GM15510 (cell line): Measurements from ENCODE around the gene YIF1A.

Source experiments
- POLR2A ChIP-seq: IDR thresholded peaks from 3 replicates; pipeline ENCODE4 v1.6.1; 2011; ENCODE audit warnings: borderline replicate concordance; ENCODE audit not compliant: insufficient read length; ENCODE audit errors: extremely low read depth

The YIF1A gene

DNA sequence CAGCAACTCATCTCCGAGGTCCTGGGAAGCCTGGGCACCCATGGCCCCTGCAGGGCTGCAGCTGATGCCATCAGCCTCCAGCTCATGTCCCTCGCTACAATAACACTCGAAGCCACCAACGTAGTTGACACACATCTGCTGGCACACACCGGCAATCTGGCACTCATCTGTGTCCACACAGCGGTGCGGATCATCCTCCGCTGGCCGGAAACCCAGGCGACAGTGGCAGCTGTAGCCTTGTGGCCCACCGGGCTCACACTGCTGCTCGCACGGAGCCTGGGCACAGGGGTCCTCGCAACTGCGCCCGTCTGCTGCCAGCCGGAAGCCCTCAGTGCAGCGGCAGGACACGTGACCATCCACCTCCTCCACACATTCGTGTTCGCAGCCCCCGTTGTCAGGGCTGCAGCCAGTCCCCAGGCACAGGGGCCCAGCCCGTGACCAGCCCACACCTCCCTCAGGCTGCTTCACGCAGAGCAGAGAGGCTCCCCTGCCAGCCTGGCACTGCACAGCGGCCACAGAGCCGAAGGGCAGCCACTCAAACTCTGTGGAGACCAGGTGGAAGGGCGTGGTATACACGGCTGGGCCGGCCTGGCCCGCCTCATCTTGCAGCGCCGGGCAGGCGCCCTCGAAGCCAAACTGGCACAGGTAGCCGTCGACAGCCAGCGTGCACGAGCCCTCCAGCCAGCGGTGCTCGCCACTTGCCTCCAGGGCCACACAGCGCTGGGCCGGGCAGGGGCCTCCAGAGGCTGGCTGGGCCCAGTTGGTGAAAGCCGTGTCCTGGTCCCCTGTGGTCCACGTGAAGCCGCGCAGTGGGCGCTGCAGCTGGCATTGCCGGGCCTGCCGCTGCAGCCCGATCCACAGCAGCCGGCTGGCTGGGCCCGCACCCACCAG, 27.2 kb upstream of the YIF1A start:
- TF ChIP-seq POLR2A = no peak

DNA sequence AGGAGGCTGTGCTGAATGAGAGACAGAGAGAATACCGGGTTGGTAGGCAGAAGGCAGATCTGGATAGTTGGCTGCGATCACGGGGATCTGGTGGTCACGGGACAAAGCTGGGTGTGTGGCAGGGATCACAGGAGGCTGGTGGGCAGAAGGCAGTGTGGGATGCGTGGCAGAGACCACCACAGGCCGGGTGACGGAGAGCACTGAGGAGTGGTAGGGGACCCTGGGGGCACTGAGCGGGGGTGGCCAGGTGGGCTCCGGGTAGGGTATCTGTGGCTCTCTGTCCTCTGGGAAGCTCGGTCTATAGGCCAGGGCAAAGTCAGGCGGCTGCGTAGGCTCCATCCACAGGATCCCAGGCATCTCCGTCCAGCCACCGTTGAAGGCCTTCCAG, 26.5 kb upstream of the YIF1A start:
- no peak for TF ChIP-seq POLR2A

GRCh38 chr11:66314561-66315497, 25.9 kb upstream of the YIF1A start:
- no peak for TF ChIP-seq POLR2A

DNA sequence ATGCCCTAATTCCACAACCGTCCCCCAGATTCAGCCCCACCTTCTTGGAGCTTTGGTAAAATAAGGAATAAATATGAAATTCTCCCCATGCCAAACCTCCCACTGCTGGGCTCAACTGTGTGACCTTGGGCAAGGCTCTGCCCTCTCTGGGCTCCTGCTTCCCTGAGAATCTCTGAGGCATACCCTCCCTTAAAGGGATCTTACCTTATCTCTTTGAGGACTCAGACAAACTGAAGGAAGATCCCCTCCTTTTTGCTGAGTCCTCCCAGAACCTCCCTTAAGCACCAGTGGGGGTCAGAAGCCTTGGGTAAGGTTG, 25.2 kb upstream of the YIF1A start:
- TF ChIP-seq POLR2A = no peak

- no peak for TF ChIP-seq POLR2A
These were observed 24.6 kb upstream of the YIF1A start for GRCh38 chr11:66313321-66314185.

GRCh38 chr11:66312549-66313320, 23.8 kb upstream of the YIF1A start:
- TF ChIP-seq POLR2A = no peak

DNA sequence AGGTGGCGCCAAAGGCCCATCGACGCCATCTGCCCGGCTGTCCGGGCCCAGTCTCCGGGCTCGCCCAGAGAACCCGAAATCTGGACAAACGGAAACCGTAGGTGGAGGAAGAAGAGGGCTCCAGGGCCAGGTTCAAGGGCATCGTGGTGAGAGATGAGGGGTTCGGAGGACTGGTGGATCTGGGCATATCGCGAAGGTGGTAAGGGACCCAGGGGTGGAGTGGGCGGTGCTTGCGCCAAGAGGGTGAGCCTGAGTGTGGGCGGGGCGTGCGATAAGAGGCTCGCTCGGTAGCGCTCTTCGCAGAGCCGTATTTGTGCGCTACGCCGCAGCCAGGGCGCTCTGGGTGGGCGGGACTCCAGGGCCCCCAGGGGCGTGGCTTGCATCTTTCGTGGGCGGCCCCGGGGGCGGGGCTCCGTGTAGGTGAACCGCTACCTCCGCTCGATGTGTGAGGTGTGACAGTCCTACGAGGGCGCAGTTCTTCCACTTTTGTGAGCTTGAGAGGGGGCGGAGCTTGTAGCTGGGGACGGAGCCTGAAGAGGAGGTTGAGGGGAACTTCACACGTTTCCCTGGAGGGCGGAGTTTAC, 23.1 kb upstream of the YIF1A start:
- no peak for TF ChIP-seq POLR2A

DNA sequence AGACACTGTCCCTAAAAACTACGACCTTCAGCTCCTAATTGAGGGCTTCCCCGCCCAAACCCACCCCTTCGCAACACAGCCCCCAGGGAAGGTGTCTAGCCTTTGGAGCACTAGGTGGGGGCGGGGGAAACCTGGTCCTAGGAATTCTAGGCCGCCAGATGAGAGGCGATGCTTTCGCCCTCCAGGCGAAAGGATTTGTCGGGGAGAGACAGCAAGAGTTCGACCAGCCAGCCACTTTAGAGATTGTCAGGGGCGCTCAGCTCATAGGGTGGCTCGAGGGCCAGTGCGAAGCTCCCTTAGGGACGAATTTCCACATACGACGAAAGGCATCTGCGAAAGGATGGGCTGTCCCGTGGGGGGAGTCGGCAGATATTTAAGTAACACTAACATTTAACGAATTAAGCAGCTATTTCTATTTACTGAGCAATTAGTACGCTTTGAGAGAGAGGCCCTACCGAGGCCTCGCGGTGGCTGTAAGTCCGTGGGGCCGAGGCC, 22.6 kb upstream of the YIF1A start:
- no peak for TF ChIP-seq POLR2A

DNA sequence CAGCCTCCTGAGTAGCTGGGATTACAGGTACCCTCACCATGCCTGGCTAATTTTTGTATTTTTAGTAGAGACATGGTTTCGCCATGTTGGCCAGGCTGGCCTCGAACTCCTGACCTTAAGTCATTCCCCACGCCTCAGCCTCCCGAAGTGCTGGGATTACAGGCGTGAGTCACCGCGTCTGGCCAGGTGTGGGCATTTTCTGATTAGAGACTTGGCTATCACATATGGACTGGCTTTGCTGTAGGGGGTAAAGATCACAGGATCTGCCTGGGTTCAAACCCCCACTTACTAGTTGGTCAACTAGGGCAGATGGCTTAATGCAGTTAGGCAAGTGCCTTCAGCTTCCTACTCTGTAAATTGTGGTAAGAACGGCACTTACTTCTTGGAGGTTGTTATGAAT, 21.4 kb upstream of the YIF1A start:
- no peak for TF ChIP-seq POLR2A

GRCh38 chr11:66309475-66309874, 20.5 kb upstream of the YIF1A start:
- no peak for TF ChIP-seq POLR2A

GRCh38 chr11:66302656-66303055, 13.7 kb upstream of the YIF1A start:
- TF ChIP-seq POLR2A = no peak

DNA sequence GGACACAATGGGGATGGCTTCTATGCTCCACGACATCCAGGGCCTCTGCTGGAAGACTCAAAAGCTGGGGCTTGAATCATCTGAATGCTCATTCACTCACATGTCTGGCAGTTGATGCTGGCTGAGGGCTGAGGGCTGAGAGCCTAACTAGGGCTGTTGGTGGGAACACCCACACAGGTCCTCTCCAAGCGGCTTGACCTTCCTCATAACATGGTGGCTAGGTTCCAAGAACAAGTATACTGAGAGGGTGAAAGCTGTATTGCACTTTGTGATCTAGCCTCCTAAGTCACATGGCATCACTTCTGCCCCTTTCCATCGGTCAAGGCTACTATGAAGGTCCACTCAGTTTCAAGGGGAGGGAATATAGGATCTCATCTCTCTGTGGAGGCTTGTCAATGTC, 10.2 kb upstream of the YIF1A start:
- TF ChIP-seq POLR2A = no peak

DNA sequence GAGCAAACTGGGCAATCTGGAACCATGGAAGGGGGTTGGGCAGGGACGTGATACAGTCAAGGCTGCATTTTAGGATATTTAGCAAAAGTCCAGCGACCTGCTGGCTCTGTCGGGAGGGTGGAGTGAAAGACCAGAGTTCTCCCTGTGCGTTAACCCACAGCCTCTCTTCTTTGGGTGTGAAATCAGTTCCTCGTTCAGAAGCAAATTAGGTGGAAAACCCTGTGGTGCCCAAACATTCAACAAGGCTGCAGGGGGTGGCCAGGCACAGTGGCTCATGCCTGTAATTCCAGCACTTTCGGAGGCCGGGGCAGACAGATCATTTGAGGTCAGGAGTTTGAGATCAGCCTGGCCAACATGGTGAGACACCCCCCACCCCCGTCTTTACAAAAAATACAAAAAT, 8.7 kb upstream of the YIF1A start:
- TF ChIP-seq POLR2A = no peak
